PC-3 (cell line): ENCODE data around the gene TSSC4. TPM values are rescaled to one million over a fixed set of nuclear protein-coding genes. Genes with fewer than 3 reads are reported as not detected.

ENCODE experiments used
- ATAC-seq: fragments of 200-7000 bp; cut with Tn5 transposase; 2 replicates; pipeline ENCODE4 v1.9.1; 2020; ENCODE audit warnings: mild to moderate bottlenecking, moderate library complexity
- BruUV-seq: library from RNA; stranded (reverse); fragments of 400-500 nt; replicated peaks from 2 replicates; lab custom pipeline; 2021; lab: Mats Ljungman, UMichigan
- CTCF ChIA-PET: fragments of 300-600 bp; sonication (Branson Sonifier 250); formaldehyde crosslinking; loops from one replicate; lab custom pipeline; 2022; ENCODE audit warnings: antibody characterized with exemption; lab: Charles Lee
- POLR2A ChIA-PET: fragments of 300-600 bp; sonication (Branson Sonifier 250); formaldehyde crosslinking; loops from one replicate; lab custom pipeline; 2022; ENCODE audit warnings: antibody characterized with exemption; ENCODE audit not compliant: unreplicated experiment; lab: Charles Lee
- DNase-seq: peaks from one replicate; pipeline ENCODE4 v3.0.0-alpha.2; 2015
- H2AFZ ChIP-seq: fragments of 300-600 bp; sonication (generic); 2 replicates; pipeline ENCODE4 v1.6.0; 2016; ENCODE audit warnings: antibody characterized with exemption, low read length
- H3F3A ChIP-seq: fragments of 300-600 bp; sonication (generic); one replicate; pipeline ENCODE4 v1.6.0; 2017; ENCODE audit warnings: antibody characterized with exemption, low read length, control low read depth, mild to moderate bottlenecking; ENCODE audit not compliant: unreplicated experiment
- H3K27ac ChIP-seq: fragments of 300-600 bp; sonication (generic); 2 replicates; pipeline ENCODE4 v1.5.1; 2016; ENCODE audit warnings: mild to moderate bottlenecking, low read length
- H3K27me3 ChIP-seq: fragments of 300-600 bp; sonication (generic); 2 replicates; pipeline ENCODE4 v1.6.1; 2016; ENCODE audit warnings: low read length, mixed read lengths
- H3K36me3 ChIP-seq: fragments of 300-600 bp; sonication (generic); 2 replicates; pipeline ENCODE4 v1.6.1; 2016; ENCODE audit warnings: low read depth, mixed run types, low read length, mixed read lengths
- H3K4me1 ChIP-seq: fragments of 300-600 bp; sonication (generic); 2 replicates; pipeline ENCODE4 v1.5.1; 2016; ENCODE audit warnings: low read length; ENCODE audit not compliant: insufficient read depth
- H3K4me2 ChIP-seq: fragments of 300-600 bp; sonication (generic); 2 replicates; pipeline ENCODE4 v1.6.0; 2016; ENCODE audit warnings: low read length
- H3K4me3 ChIP-seq: fragments of 300-600 bp; sonication (generic); 2 replicates; pipeline ENCODE4 v1.5.1; 2016; ENCODE audit warnings: mild to moderate bottlenecking, low read length, mixed read lengths
- H3K79me2 ChIP-seq: fragments of 300-600 bp; sonication (generic); 2 replicates; pipeline ENCODE4 v1.6.1; 2017; ENCODE audit warnings: low read length, mixed read lengths
- H3K9ac ChIP-seq: fragments of 300-600 bp; sonication (generic); 2 replicates; pipeline ENCODE4 v1.6.0; 2016; ENCODE audit warnings: mild to moderate bottlenecking, low read length
- H3K9me2 ChIP-seq: fragments of 300-600 bp; sonication (generic); replicated peaks from 2 replicates; pipeline ENCODE4 v1.6.1; 2016; ENCODE audit warnings: mixed run types, low read length, mixed read lengths
- H3K9me3 ChIP-seq: fragments of 300-600 bp; sonication (generic); 2 replicates; pipeline ENCODE4 v1.6.1; 2016; ENCODE audit warnings: low read length, mixed read lengths
- H4K20me1 ChIP-seq: fragments of 300-600 bp; sonication (generic); 2 replicates; pipeline ENCODE4 v1.6.1; 2016; ENCODE audit warnings: low read length, mixed read lengths
- CTCF ChIP-seq: fragments of 300-600 bp; sonication (generic); conservative IDR thresholded peaks from 2 replicates; pipeline ENCODE4 v1.5.1; 2017; ENCODE audit warnings: antibody characterized with exemption, low read depth, mild to moderate bottlenecking, low read length
- EZH2 ChIP-seq: fragments of 300-600 bp; sonication (generic); IDR thresholded peaks from one replicate; pipeline ENCODE4 v1.6.1; 2017; ENCODE audit warnings: antibody characterized with exemption, mild to moderate bottlenecking, low read length; ENCODE audit not compliant: unreplicated experiment
- EZH2phosphoT487 ChIP-seq: fragments of 300-600 bp; sonication (generic); IDR thresholded peaks from 2 replicates; pipeline ENCODE4 v1.6.1; 2018; ENCODE audit warnings: mild to moderate bottlenecking, antibody characterized with exemption, low read length, borderline replicate concordance
- intact Hi-C: fragments of 100-400 bp; cut with micrococcal nuclease; formaldehyde crosslinking; loops from 2 replicates; pipeline ENCODE4 v1.9.0; 2023
- total RNA-seq: library from RNA; depleted of rRNA; stranded (reverse); fragments of >200 nt; gene quantifications from 2 replicates; pipeline ENCODE4 v1.2.3, GENCODE V29; 2014

TSSC4 gene
- total RNA-seq, 1 experiment from 2014 or later: 88.3 TPM

GRCh38 chr11:2434506-2435255 is 34.1 kb downstream of the TSSC4 start:
- POLR2A ChIA-PET: no interaction called here
- H3K79me2 ChIP-seq: no peaks in the 10 kb centered on the region
- no TSS peak for BruUV-seq

GRCh38 chr11:2435288-2436012 is 34.9 kb downstream of the TSSC4 start:
- H2AFZ ChIP-seq: no peak overlapping the region
- H3K79me2 ChIP-seq: no peaks in the 10 kb centered on the region
- ChIA-PET POLR2A (no interaction called here), CTCF (no interaction called here)
- H3K36me3 ChIP-seq: no peaks in the 10 kb centered on the region
- no peak overlapping the region for H3K9ac ChIP-seq
- no peaks in the 10 kb centered on the region for H3K27me3 ChIP-seq
- TF ChIP-seq CTCF: no peak
- TF ChIP-seq EZH2: no peak
- BruUV-seq: no TSS peak
- no peak overlapping the region for H3K4me2 ChIP-seq
- H3F3A ChIP-seq: no peaks in the 10 kb centered on the region
- ATAC-seq: no peak
- no peaks in the 10 kb centered on the region for H3K4me1 ChIP-seq
- no peaks in the 10 kb centered on the region for H3K9me3 ChIP-seq
- no peak overlapping the region for H3K4me3 ChIP-seq
- H3K27ac ChIP-seq: no peak overlapping the region
- intact Hi-C loops: no loop called here
- no peaks in the 10 kb centered on the region for H4K20me1 ChIP-seq
- H3K9me2 ChIP-seq: no peaks in the 10 kb centered on the region
- no peak for DNase-seq

More at GRCh38 chr11:2434506-2435255, 34.1 kb downstream of the TSSC4 start:
- Histone ChIP-seq H3K9me3 (no peaks in the 10 kb centered on the region), H3K9ac (no peak overlapping the region), H2AFZ (no peak overlapping the region), H3K4me1 (no peaks in the 10 kb centered on the region), H3K4me2 (no peak overlapping the region), H3K9me2 (no peaks in the 10 kb centered on the region), H3K4me3 (no peak overlapping the region), H3F3A (no peaks in the 10 kb centered on the region), H3K36me3 (no peaks in the 10 kb centered on the region), H3K27ac (no peak overlapping the region), H3K27me3 (no peaks in the 10 kb centered on the region), H4K20me1 (no peaks in the 10 kb centered on the region)
- ATAC-seq (no peak), DNase-seq (no peak)
- TF ChIP-seq CTCF (no peak), EZH2phosphoT487 (no peak), EZH2 (no peak)
- CTCF ChIA-PET: no interaction called here
- intact Hi-C loops: no loop called here

GRCh38 chr11:2436013-2436520 is 35.5 kb downstream of the TSSC4 start:
- no peak for ATAC-seq

More at GRCh38 chr11:2436013-2436520, 35.5 kb downstream of the TSSC4 start:
- Histone ChIP-seq H3K9me3 (no peaks in the 10 kb centered on the region), H3F3A (no peaks in the 10 kb centered on the region), H3K9ac (no peak overlapping the region), H3K36me3 (no peaks in the 10 kb centered on the region), H3K27me3 (no peaks in the 10 kb centered on the region), H3K4me2 (no peak overlapping the region), H3K9me2 (no peaks in the 10 kb centered on the region), H3K27ac (no peak overlapping the region), H3K4me3 (no peak overlapping the region), H3K79me2 (no peaks in the 10 kb centered on the region), H2AFZ (no peak overlapping the region), H4K20me1 (no peaks in the 10 kb centered on the region), H3K4me1 (no peaks in the 10 kb centered on the region)
- CTCF ChIA-PET: no interaction called here
- POLR2A ChIA-PET: no interaction called here
- intact Hi-C loops: no loop called here
- no TSS peak for BruUV-seq
- no peak for DNase-seq
- TF ChIP-seq EZH2 (no peak), CTCF (no peak), EZH2phosphoT487 (no peak)
